HCT116 (cell line): ENCODE measurements around the gene TMEM143.

Source experiments
- CEBPB ChIP-seq: IDR thresholded peaks from 2 replicates; pipeline ENCODE4 v1.6.1; 2012; ENCODE audit warnings: low read depth
- EZH2 ChIP-seq: fragments of 200-600 bp; sonication (generic); IDR thresholded peaks from 2 replicates; pipeline ENCODE4 v1.6.1; 2017; ENCODE audit warnings: antibody characterized with exemption, mixed run types
- POLR2A ChIP-seq: IDR thresholded peaks from 2 replicates; pipeline ENCODE4 v1.7.0; 2011; ENCODE audit warnings: borderline replicate concordance; ENCODE audit not compliant: insufficient read depth, insufficient read length; ENCODE audit errors: extremely low read depth
- ZNF274 ChIP-seq: fragments of 200-500 bp; sonication (Bioruptor generic); IDR thresholded peaks from 2 replicates; pipeline ENCODE4 v1.6.1; 2014; ENCODE audit warnings: mild to moderate bottlenecking, low read depth, low read length, inconsistent platforms
- TF ChIP-seq, protein P1 (sequence below), 3 experiments: fragments of 200-600 bp in 1 of 3; sonication (generic) in 1 of 3; IDR thresholded peaks in 2 of 3; conservative IDR thresholded peaks in 1 of 3; 2 replicates each; pipeline ENCODE4 v1.5.1; 2012 to 2017; ENCODE audit warnings: low read depth in 2 of 3, low read length in 2 of 3, antibody characterized with exemption in 1 of 3, borderline replicate concordance in 1 of 3, control low read depth in 1 of 3, mild to moderate bottlenecking in 1 of 3, mixed read lengths in 1 of 3, mixed run types in 1 of 3, moderate library complexity in 1 of 3; ENCODE audit not compliant: insufficient read depth in 1 of 3

DNA sequence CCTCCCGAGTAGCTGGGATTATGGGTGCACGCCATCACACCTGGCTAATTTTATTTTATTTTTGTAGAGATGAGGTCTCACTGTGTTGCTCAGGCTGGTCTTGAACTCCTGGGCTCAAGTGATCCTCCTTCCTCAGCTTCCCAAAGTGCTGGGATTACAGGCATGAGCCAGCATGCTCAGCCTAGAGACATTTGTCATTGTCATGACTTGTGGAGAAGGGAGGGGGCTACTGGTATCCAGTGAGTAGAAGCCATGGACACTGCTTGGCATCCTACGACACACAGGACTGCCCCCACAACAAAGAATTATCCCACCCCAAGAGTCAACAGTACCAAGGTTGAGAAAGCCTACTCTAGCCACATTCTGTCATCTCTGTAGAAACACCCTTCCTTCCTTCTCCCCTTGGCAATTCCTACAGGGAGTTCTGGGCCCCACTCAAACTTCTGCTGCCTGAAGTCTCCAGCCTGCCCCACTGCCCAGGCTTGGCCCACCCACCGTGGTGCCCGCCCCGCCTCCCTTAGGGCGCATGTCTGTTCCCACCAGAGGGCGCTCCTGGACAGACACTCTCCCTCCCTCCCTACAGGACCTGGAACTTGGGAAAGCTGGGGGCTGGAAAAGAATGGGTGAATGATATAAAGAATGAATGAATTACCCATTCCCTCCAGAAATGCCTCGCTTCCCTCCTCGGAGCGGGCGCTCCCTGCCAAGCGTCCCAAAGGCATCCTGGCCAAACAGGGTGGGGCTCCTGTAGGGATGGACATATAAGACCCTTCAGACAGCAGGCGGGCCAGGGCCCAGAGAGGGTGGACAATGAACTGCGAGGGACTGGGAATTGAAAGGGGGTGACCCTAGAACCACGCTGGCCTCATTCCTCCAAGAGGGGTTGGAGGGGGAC lies 43.8 kb downstream of the TMEM143 start:
- TF ChIP-seq, protein P1, sequence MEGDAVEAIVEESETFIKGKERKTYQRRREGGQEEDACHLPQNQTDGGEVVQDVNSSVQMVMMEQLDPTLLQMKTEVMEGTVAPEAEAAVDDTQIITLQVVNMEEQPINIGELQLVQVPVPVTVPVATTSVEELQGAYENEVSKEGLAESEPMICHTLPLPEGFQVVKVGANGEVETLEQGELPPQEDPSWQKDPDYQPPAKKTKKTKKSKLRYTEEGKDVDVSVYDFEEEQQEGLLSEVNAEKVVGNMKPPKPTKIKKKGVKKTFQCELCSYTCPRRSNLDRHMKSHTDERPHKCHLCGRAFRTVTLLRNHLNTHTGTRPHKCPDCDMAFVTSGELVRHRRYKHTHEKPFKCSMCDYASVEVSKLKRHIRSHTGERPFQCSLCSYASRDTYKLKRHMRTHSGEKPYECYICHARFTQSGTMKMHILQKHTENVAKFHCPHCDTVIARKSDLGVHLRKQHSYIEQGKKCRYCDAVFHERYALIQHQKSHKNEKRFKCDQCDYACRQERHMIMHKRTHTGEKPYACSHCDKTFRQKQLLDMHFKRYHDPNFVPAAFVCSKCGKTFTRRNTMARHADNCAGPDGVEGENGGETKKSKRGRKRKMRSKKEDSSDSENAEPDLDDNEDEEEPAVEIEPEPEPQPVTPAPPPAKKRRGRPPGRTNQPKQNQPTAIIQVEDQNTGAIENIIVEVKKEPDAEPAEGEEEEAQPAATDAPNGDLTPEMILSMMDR (IDR thresholded peaks at IDR 0.05 in 2 of 3, conservative IDR thresholded peaks at IDR 0.05 in 1 of 3; ENCODE audit: borderline replicate concordance in 1 of 3, insufficient read depth in 1 of 3, low read depth in 2 of 3, low read length in 2 of 3): peak; percentile 85 to 97 (median 95); a peak in 5 of 6 replicates
- TF ChIP-seq EZH2 (no peak), CEBPB (no peak), POLR2A (no peak), ZNF274 (no peak)
